NCI-H446 treated with DMSO at 0.1 percent for 48 hours (cell line): Measurements from ENCODE around the gene CGB8.

Experiments used
- DNase-seq: peaks from one replicate; lab custom pipeline; 2025; lab: John Stamatoyannopoulos, UW

Gene CGB8

DNA sequence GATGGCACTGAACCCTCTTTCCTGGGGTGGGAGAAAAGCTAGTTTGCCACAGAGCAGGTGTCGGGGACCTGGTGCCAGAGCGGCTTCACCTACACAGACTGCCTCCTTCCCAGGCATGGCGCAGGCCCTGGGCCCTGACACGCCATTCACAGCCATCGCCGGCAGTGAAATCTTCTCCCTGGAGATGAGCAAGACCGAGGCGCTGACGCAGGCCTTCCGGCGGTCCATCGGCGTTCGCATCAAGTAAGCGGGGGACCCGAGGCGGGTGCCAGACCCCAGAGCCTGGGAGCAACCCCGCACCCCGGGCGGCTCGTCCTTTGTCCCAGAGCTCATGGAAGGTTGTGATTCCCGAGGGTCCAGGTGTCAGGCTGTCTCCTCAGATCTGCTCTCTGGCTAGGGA lies 42.0 kb downstream of the CGB8 start:
- no peak for DNase-seq

DNA sequence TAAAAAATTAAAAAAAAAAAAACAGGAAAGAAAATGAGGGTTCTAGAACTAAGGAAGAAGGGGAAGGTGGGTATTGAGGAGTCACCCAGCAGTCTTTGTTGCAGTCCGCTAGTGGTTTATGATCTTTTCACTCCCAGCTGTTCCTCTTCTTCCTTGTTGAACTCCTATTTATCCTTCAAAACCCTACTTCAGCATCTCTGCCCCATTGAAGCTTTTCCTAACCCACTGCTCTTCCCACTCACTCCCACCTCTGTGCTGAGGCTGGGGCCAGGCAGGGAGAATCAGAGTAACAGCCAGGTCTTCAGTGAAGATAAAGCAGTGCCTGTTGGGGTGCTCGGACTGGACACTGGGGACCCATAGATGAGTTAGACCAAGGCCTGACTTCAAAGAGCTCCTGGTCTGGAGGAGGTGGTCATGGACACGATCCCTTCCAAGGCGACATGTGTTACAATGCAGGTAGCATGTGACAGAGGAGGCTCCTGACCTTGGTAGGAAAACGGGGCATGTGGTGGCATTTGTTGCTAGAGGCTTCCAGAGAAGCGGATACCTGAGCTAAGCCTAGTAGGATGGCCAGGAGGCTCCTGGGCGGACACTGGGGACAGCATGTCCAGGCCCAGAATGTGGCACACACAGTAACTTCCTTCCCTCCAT lies 43.8 kb downstream of the CGB8 start:
- no peak for DNase-seq

GRCh38 chr19:49004133-49004532 lies 44.8 kb downstream of the CGB8 start:
- no peak for DNase-seq

- DNase-seq, result no peak
Observed at GRCh38 chr19:48999481-49000325, 49.2 kb downstream of the CGB8 start.

DNA sequence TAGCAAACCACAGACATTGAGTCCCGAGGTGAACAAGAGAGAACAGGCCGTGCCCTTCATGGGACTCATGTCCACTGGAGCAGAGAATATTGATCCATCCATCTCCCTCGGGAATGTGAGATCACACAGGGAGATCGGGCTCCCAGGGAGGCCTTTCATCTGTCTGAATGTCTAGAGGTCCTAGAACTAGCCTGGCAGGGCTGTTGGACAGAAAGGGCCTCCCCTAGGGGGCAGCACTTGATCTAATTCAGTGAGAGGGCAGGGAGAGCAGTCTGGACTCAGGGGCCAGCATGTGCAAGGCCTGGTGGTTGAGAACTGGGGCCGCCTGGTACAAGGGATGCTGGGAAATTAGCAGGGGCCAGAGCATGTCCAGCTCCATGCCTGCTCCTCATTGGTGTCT lies 50.9 kb downstream of the CGB8 start:
- DNase-seq, result no peak
